HFFc6 (cell line): Measurements from ENCODE around the gene EHBP1. TPM values are rescaled to one million over a fixed set of nuclear protein-coding genes. Genes with fewer than 3 reads are reported as not detected.

Source experiments
- DNase-seq: peaks from one replicate; pipeline ENCODE4 v3.0.0-alpha.2; 2018
- H3K27ac Mint-ChIP-seq: 2 replicates; pipeline ENCODE4 v1.8.0; 2020; ENCODE audit warnings: mild to moderate bottlenecking, mixed read lengths
- H3K27me3 Mint-ChIP-seq: 2 replicates; pipeline ENCODE4 v1.8.0; 2021; ENCODE audit warnings: mild to moderate bottlenecking, moderate library complexity, mixed read lengths; ENCODE audit not compliant: insufficient read depth
- H3K36me3 Mint-ChIP-seq: 2 replicates; pipeline ENCODE4 v1.8.0; 2021; ENCODE audit warnings: low read depth, mixed read lengths
- H3K4me1 Mint-ChIP-seq: 2 replicates; pipeline ENCODE4 v1.8.0; 2020; ENCODE audit warnings: low read depth, mixed read lengths
- H3K4me3 Mint-ChIP-seq: 2 replicates; pipeline ENCODE4 v1.8.0; 2020; ENCODE audit warnings: mild to moderate bottlenecking, moderate library complexity, mixed read lengths
- H3K9me3 Mint-ChIP-seq: 2 replicates; pipeline ENCODE4 v1.8.0; 2020; ENCODE audit warnings: mild to moderate bottlenecking, mixed read lengths
- CTCF ChIP-seq: fragments of 200-600 bp; sonication (generic); IDR thresholded peaks from 2 replicates; pipeline ENCODE4 v1.5.0; 2021; ENCODE audit warnings: antibody characterized with exemption, mild to moderate bottlenecking
- total RNA-seq, 6 experiments: library from RNA; stranded (reverse); fragmentation: NEBNext Ultra II Directional; extraction: Animal tissue kit (Norgen Biotek cat#: 25700); gene quantifications; 2 replicates in 1 of 6; 3 replicates in 5 of 6; pipeline ENCODE4 v1.2.3, GENCODE V29; 2021

EHBP1 gene
- total RNA-seq, 6 experiments from 2014 or later: 72.7 to 87.3 (median 80.6) TPM

GRCh38 chr2:63049211-63049969 is 343.9 kb downstream of the EHBP1 start:
- Mint-ChIP-seq H3K4me3 (peak overlapping the region; percentile 89), H3K27ac (no peak overlapping the region), H3K27me3 (peaks cover 10% of the 10 kb centered on the region), H3K9me3 (peaks cover 7% of the 10 kb centered on the region), H3K36me3 (peaks cover 32% of the 10 kb centered on the region), H3K4me1 (peaks cover 13% of the 10 kb centered on the region)
- no peak for TF ChIP-seq CTCF
- no peak for DNase-seq

DNA sequence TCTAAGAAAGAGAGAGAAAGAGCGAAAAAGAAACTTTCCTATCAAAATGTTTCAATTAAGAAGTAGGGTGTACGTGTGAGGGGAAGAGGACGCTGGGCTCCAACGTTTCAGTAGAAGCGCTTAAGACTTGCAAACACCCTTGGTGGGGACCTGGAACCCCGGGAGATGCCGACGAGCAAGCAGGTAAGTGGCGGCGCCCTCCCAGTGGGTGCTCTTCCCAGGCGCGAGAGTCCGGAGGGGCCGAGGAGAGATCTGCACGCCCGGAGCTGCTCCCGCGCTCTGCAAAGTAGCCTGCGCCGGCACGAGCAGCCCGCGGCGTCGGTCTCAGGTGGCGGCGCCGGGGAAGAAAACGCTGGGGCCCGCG is 344.4 kb downstream of the EHBP1 start:
- Mint-ChIP-seq H3K9me3 (peaks cover 13% of the 10 kb centered on the region), H3K36me3 (peaks cover 37% of the 10 kb centered on the region), H3K27me3 (peaks cover 15% of the 10 kb centered on the region), H3K27ac (no peak overlapping the region), H3K4me3 (peak overlapping the region; percentile 89), H3K4me1 (peaks cover 13% of the 10 kb centered on the region)
- no peak for DNase-seq
- TF ChIP-seq CTCF: no peak; the same call in 1 of the 2 replicates

DNA sequence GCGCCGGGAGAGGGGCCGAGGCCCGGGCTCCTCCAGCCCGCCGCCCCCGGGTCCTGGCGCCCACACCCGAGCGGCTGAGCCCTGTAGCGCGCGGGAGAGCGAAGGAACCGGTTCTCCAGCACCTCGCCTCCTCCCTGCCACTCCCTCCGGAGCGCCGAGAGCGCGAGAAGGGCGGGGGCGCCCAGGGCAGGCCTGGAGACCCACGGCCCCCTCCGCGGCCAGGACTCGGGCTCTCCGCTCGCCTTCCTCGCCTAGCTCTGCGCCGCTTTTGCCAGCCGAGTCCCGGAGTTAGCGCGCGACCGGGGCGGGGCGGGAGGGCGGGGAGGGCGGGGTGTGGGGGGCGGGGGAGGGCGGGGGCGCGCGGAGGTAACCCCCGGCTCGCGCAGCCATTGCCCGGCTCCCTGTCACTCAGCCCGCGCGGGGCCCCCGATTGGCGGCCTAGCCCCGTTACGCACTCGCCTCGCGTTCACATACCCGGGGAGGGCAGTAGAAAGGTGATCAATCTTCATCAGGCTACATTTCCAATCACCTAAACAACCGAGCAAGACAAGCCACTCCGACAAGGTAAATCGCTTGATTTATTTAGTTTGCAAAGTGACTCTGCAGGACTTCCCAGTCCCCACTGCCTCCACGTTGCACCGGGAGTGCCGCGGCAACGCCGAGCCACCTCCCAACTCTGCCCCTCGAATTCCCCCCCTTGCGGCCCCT is 345.0 kb downstream of the EHBP1 start, which contains the start of gene OTX1:
Gene OTX1, plus strand, starts transcription at position 497 of the 708 bp plus-strand sequence. CDS start 2,161 bp downstream, outside the sequence.
- Mint-ChIP-seq H3K9me3 (peaks cover 16% of the 10 kb centered on the region), H3K4me1 (peaks cover 13% of the 10 kb centered on the region), H3K36me3 (peaks cover 37% of the 10 kb centered on the region), H3K27ac (no peak within 1 kb of the TSS; the same call in 1 of the 2 replicates), H3K4me3 (peak within 1 kb of the TSS; percentile 89), H3K27me3 (peaks cover 18% of the 10 kb centered on the region)
- no peak; the same call in 1 of the 2 replicates for TF ChIP-seq CTCF
- peak; percentile 43 for DNase-seq

DNA sequence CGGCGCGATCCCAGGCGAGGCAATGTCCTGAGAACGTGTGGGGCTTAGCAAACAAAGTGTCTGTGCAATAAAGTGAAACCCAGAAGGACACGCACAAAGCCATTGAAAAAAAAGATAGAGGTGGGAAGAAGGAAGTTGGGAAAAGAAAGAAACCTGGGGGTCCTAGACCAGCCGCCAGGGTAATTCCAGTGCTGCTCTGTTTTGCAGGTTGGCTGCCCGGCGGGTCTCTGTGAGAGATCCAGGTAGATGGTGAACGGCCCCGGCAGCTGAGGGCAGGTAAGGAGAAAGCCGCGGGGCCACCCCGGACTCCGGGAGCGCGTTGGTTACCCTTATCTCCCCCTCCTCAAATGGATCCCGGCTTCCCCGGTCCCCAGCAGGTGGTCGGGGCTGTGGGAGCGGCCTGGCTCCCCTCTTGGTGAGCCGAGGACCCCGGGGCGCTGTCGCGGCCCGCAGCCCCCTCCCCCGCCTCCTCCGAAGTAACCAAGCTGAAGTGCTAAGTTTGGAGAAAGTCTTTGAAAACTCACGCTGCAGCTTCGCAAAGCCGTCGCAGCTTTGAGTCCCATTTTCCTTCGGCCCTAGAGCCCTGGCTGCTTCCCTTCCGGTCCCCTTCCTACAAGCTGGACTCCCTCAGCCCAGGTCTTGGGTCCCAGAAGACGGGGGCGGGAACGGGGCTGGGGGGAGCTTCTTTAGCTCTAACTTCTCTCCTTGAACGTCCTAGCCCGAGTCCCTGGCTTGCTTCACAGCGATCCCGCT is 345.7 kb downstream of the EHBP1 start:
- peaks cover 24% of the 10 kb centered on the region for H3K27me3 Mint-ChIP-seq
- no peak overlapping the region; the same call in 1 of the 2 replicates for H3K27ac Mint-ChIP-seq
- H3K4me1 Mint-ChIP-seq: peaks cover 13% of the 10 kb centered on the region
- DNase-seq: no peak
- no peak for TF ChIP-seq CTCF
- peaks cover 35% of the 10 kb centered on the region for H3K36me3 Mint-ChIP-seq
- peaks cover 24% of the 10 kb centered on the region for H3K9me3 Mint-ChIP-seq
- H3K4me3 Mint-ChIP-seq: peak overlapping the region; percentile 89

GRCh38 chr2:63051795-63052333 is 346.4 kb downstream of the EHBP1 start:
- peaks cover 26% of the 10 kb centered on the region for H3K9me3 Mint-ChIP-seq
- no peak overlapping the region for H3K27ac Mint-ChIP-seq
- DNase-seq: no peak
- H3K4me3 Mint-ChIP-seq: peak overlapping the region; percentile 47; the same call in 1 of the 2 replicates
- peaks cover 30% of the 10 kb centered on the region for H3K27me3 Mint-ChIP-seq
- peaks cover 13% of the 10 kb centered on the region for H3K4me1 Mint-ChIP-seq
- no peak for TF ChIP-seq CTCF
- peaks cover 33% of the 10 kb centered on the region for H3K36me3 Mint-ChIP-seq
